ENCODE data around the gene GPR37L1.
A peak's percentile ranks its signal among the peaks of the same experiment; 100 is the strongest.

The GPR37L1 gene

DNA sequence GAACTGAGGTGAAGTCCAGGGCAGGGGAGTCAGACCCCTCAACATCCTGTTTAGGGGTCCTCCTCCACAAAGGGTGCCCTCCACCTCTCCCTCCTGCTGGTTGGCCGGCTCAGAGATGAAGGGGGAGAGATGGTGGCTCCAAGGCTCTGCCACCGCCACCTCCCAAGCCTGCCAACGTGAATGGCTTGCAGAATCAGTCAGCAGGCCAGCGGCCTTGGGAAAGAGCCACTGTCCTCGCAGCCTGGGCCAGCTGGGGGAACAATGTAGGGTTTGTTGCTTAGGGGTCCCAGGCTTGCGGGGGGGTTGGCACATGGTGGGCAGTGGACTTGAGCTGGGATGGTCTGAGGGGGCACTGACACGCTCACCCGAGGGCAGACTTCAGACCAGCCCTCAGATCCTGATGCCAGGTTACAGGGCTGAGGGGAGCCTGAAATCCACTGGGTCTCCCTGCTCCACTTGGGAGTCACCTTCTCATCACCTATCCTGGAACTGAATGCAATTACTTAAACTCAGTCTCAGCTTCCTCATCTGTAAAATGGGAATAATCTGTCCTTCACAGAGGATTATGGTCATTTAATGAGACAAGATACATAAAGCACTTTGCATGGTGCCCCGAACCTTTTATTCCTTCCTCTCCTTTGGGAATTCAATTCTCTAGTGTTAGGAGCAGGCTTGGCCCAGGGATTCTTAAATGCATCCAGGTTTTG is 8.3 kb downstream of the GPR37L1 start:
- no peak overlapping the region for H3K4me3 ChIP-seq (ENCODE audit: low read depth, low read length)
- DNase-seq (ENCODE audit: low read depth): no peak
- TF ChIP-seq, protein P1, sequence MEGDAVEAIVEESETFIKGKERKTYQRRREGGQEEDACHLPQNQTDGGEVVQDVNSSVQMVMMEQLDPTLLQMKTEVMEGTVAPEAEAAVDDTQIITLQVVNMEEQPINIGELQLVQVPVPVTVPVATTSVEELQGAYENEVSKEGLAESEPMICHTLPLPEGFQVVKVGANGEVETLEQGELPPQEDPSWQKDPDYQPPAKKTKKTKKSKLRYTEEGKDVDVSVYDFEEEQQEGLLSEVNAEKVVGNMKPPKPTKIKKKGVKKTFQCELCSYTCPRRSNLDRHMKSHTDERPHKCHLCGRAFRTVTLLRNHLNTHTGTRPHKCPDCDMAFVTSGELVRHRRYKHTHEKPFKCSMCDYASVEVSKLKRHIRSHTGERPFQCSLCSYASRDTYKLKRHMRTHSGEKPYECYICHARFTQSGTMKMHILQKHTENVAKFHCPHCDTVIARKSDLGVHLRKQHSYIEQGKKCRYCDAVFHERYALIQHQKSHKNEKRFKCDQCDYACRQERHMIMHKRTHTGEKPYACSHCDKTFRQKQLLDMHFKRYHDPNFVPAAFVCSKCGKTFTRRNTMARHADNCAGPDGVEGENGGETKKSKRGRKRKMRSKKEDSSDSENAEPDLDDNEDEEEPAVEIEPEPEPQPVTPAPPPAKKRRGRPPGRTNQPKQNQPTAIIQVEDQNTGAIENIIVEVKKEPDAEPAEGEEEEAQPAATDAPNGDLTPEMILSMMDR (IDR thresholded peaks at IDR 0.05; ENCODE audit: low read depth, low read length): no peak
- TF ChIP-seq POLR2A (IDR thresholded peaks at IDR 0.05; ENCODE audit: extremely low read depth, insufficient read length) (no peak), MYC (IDR thresholded peaks at IDR 0.05; ENCODE audit: low read depth, low read length) (no peak)
- TF ChIP-seq, protein P2, sequence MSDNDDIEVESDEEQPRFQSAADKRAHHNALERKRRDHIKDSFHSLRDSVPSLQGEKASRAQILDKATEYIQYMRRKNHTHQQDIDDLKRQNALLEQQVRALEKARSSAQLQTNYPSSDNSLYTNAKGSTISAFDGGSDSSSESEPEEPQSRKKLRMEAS (IDR thresholded peaks at IDR 0.05; ENCODE audit: low read depth, low read length): no peak

GRCh38 chr1:202131956-202132821 is 9.5 kb downstream of the GPR37L1 start:
- TF ChIP-seq, protein P2 (IDR thresholded peaks at IDR 0.05; ENCODE audit: low read depth, low read length): no peak
- TF ChIP-seq, protein P1 (IDR thresholded peaks at IDR 0.05; ENCODE audit: low read depth, low read length): no peak
- TF ChIP-seq MYC (IDR thresholded peaks at IDR 0.05; ENCODE audit: low read depth, low read length): no peak
- no peak for TF ChIP-seq POLR2A (IDR thresholded peaks at IDR 0.05; ENCODE audit: extremely low read depth, insufficient read length)
- DNase-seq (ENCODE audit: low read depth): no peak
- H3K4me3 ChIP-seq (ENCODE audit: low read depth, low read length): no peak overlapping the region

- no peak overlapping the region for H3K4me3 ChIP-seq (ENCODE audit: low read depth, low read length)
- DNase-seq (ENCODE audit: low read depth): peak; percentile 76
- TF ChIP-seq, protein P1 (IDR thresholded peaks at IDR 0.05; ENCODE audit: low read depth, low read length): no peak
- TF ChIP-seq, protein P2 (IDR thresholded peaks at IDR 0.05; ENCODE audit: low read depth, low read length): peak; percentile 95
- TF ChIP-seq POLR2A (IDR thresholded peaks at IDR 0.05; ENCODE audit: extremely low read depth, insufficient read length) (no peak), MYC (IDR thresholded peaks at IDR 0.05; ENCODE audit: low read depth, low read length) (peak; percentile 98)
These were observed 10.3 kb downstream of the GPR37L1 start for GRCh38 chr1:202133001-202133400.

GRCh38 chr1:202133496-202133895 is 10.8 kb downstream of the GPR37L1 start:
- no peak for DNase-seq (ENCODE audit: low read depth)
- no peak for TF ChIP-seq MYC (IDR thresholded peaks at IDR 0.05; ENCODE audit: low read depth, low read length)
- TF ChIP-seq POLR2A (IDR thresholded peaks at IDR 0.05; ENCODE audit: extremely low read depth, insufficient read length): no peak
- TF ChIP-seq, protein P1 (IDR thresholded peaks at IDR 0.05; ENCODE audit: low read depth, low read length): no peak
- TF ChIP-seq, protein P2 (IDR thresholded peaks at IDR 0.05; ENCODE audit: low read depth, low read length): no peak
- H3K4me3 ChIP-seq (ENCODE audit: low read depth, low read length): no peak overlapping the region

DNA sequence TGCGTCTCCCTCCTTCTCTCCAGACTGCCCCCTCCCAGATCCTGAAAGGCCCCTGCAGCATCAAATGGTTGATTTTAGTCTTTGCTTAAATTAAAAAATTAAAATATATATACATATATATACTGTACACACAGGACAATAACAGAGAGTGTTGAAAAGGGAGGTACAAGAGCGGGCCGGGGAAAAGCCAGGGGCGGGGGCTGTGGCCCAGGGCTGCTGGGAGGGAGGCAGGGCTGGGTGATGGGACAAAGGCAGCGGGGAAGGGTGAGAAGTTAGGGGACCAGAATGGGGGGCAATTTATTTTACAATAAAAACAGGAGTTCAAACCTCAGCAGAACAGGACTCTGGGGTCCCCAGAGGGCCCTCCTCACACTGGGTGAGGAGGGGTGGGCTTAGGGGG is 11.3 kb downstream of the GPR37L1 start:
- TF ChIP-seq POLR2A (IDR thresholded peaks at IDR 0.05; ENCODE audit: extremely low read depth, insufficient read length) (no peak), MYC (IDR thresholded peaks at IDR 0.05; ENCODE audit: low read depth, low read length) (no peak)
- TF ChIP-seq, protein P2 (IDR thresholded peaks at IDR 0.05; ENCODE audit: low read depth, low read length): no peak
- TF ChIP-seq, protein P1 (IDR thresholded peaks at IDR 0.05; ENCODE audit: low read depth, low read length): no peak
- no peak for DNase-seq (ENCODE audit: low read depth)
- H3K4me3 ChIP-seq (ENCODE audit: low read depth, low read length): no peak overlapping the region

All from NB4 (cell line).